ENCODE results near the gene COQ7. TPM values are rescaled to one million over a fixed set of nuclear protein-coding genes. Genes with fewer than 3 reads are reported as not detected.

Gene COQ7
- total and polyA plus RNA-seq, 8 donors = 6.9 to 12.6 (median 10.1) TPM

DNA sequence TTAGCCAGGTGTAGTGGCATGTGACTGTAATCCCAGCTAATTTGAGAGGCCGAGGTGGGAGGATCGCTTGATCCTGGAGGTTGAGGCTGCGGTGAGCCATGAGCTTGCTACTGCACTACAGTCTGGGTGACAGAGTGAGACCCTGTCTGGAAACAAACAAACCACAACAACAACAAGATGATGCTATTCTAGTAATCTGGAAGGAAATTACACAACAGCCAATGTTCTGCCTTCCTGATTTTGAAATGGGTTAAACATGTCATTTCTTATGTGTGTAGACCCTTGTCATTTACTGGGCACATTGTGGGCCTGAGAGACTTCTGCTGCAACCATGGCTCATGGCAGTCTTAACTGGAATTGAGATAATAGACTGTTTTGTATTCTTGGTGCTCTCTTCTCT, 5.9 kb downstream of the COQ7 start:
- Histone ChIP-seq H3K36me3 (peaks cover 0 to 31% (median 0%) of the 10 kb centered on the region in 3 donors), H3K4me3 (no peak overlapping the region), H3K4me1 (peaks cover 8 to 10% (median 8%) of the 10 kb centered on the region in 3 donors), H3K27me3 (no peaks in the 10 kb centered on the region), H3K9me3 (no peaks in the 10 kb centered on the region), H3K27ac (no peak overlapping the region)
- 94% methylated on average over 3 of the region's 3 CpGs for WGBS, 2 donors
- intact Hi-C loops (cut with DNase I) = loop anchor here in 1 of 3 donors (5.0 kb wide), 1 partner anchor 91 kb away; the partner anchor contains the start of gene TMC7
- ATAC-seq = no peak
- FAIRE-seq = no peak
- TF ChIP-seq CTCF (IDR thresholded peaks at IDR 0.05) = no peak
- no peak for DNase-seq

DNA sequence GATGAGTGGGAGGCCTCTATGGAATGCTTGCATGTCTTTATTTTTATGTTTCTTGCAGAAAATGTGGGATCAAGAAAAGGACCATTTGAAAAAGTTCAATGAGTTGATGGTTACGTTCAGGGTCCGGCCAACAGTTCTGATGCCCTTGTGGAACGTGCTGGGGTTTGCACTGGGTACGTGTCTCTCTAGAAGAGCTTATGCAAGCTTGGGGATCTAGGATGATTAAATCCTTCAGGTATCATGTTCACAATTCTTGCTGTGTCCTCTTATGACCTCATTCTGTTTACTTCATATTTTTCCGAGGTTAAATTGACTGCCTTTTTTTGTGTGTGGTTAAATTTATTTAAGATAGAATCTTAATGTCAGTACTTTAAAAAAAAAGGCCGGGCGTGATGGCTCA, 6.4 kb downstream of the COQ7 start:
- intact Hi-C loops (cut with DNase I) = loop anchor here in 1 of 3 donors (5.0 kb wide), 1 partner anchor 92 kb away; the partner anchor contains the start of gene TMC7
- no peak overlapping the region for H3K27ac ChIP-seq
- 68 to 84% methylated on average over 7 of the region's 7 CpGs for WGBS, 2 donors
- H3K4me1 ChIP-seq = peaks cover 3 to 6% (median 3%) of the 10 kb centered on the region in 3 donors
- no peaks in the 10 kb centered on the region for H3K9me3 ChIP-seq
- FAIRE-seq (no peak), ATAC-seq (no peak), DNase-seq (no peak)
- H3K4me3 ChIP-seq = no peak overlapping the region
- H3K36me3 ChIP-seq = peaks cover 0 to 35% (median 4%) of the 10 kb centered on the region in 3 donors
- H3K27me3 ChIP-seq = no peaks in the 10 kb centered on the region
- TF ChIP-seq CTCF (IDR thresholded peaks at IDR 0.05) = no peak

GRCh38 chr16:19075511-19075910, 8.1 kb downstream of the COQ7 start:
- Histone ChIP-seq H3K36me3 (peaks cover 0 to 39% (median 4%) of the 10 kb centered on the region in 3 donors), H3K27me3 (no peaks in the 10 kb centered on the region), H3K4me3 (no peak overlapping the region), H3K4me1 (no peaks in the 10 kb centered on the region), H3K9me3 (no peaks in the 10 kb centered on the region), H3K27ac (no peak overlapping the region)
- ATAC-seq (no peak), FAIRE-seq (no peak), DNase-seq (no peak)
- no peak for TF ChIP-seq CTCF (IDR thresholded peaks at IDR 0.05)
- intact Hi-C loops (cut with DNase I) = no loop called here
- 92 to 95% methylated on average over 12 of the region's 12 CpGs for WGBS, 2 donors

DNA sequence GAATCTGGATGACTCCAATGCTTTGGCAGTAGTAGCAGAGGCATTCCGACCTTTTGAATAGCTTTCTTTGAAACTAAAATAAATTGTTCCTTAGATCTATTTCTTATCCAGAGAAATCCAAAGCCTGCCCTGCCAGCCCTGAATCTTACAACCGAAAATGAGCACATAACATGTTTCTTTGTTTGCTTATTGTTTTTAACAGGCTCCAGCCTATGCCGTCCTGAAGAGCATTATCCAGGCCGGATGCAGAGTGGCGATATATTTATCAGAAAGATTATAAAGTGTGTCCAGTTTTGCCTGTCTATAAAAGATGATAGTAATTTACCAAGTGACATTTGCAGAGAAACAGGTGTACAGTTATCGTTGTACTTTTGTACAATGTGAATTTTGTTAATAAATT, 10.5 kb downstream of the COQ7 start:
- Histone ChIP-seq H3K9me3 (no peaks in the 10 kb centered on the region), H3K27ac (no peak overlapping the region), H3K36me3 (peaks cover 0 to 42% (median 4%) of the 10 kb centered on the region in 3 donors), H3K4me3 (no peak overlapping the region), H3K4me1 (no peaks in the 10 kb centered on the region), H3K27me3 (no peaks in the 10 kb centered on the region)
- WGBS, 2 donors = 79 to 82% methylated on average over 6 of the region's 6 CpGs
- DNase-seq (no peak), FAIRE-seq (no peak), ATAC-seq (no peak)
- intact Hi-C loops (cut with DNase I) = no loop called here
- TF ChIP-seq CTCF (IDR thresholded peaks at IDR 0.05) = no peak

DNA sequence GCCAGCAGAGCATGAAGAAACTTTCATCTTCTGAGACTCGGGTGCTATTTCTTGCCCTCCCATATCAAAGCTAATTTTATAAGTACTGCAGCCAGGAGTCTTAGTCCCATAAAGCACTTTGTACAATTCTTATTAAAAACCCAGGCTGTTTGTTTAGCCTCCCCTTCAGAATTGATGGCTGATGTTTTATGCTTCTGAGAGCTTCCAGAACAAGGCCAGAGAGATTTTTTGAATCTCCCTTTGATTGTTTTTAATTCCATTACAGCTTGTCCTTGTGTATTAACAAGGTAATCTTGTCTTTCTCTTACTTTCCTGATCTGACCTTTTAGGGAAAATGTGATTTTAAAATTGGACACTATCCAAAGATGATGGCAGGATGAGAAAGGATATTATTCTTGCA, 16.3 kb downstream of the COQ7 start:
- Histone ChIP-seq H3K27ac (no peak overlapping the region), H3K9me3 (no peaks in the 10 kb centered on the region), H3K4me1 (peaks cover 0 to 5% (median 0%) of the 10 kb centered on the region in 3 donors), H3K27me3 (no peaks in the 10 kb centered on the region), H3K4me3 (no peak overlapping the region), H3K36me3 (peaks cover 0 to 11% (median under 1%) of the 10 kb centered on the region in 3 donors)
- FAIRE-seq = no peak
- DNase-seq = no peak
- TF ChIP-seq CTCF (IDR thresholded peaks at IDR 0.05) = no peak
- intact Hi-C loops (cut with DNase I) = no loop called here
- WGBS, 2 donors = 77% methylated on average over 1 of the region's 1 CpG
- no peak for ATAC-seq

Data from pancreas (tissue), 10 donors.